HEK293 (cell line): ENCODE measurements around the gene ALDH18A1.
A peak's percentile ranks its signal among the peaks of the same experiment; 100 is the strongest.

Experiments
- CTCF ChIA-PET: fragments of 350-600 bp; formaldehyde crosslinking; extraction: SDS; loops from one replicate; lab custom pipeline; 2021; ENCODE audit warnings: antibody characterized with exemption; lab: Yijun Ruan, JAX
- POLR2A ChIA-PET: fragments of 300-600 bp; formaldehyde crosslinking; extraction: SDS; loops from one replicate; lab custom pipeline; 2020; ENCODE audit warnings: antibody characterized with exemption, inconsistent platforms; lab: Yijun Ruan, JAX
- H3K27ac ChIP-seq: fragments of 200-500 bp; sonication (Bioruptor generic); 2 replicates; pipeline ENCODE4 v1.5.1; 2014; ENCODE audit warnings: low read depth, low read length, control low read depth, inconsistent platforms; ENCODE audit errors: extremely low read depth
- H3K36me3 ChIP-seq, 2 experiments: fragments of 200-500 bp in 1 of 2; sonication (Bioruptor generic) in 1 of 2; 1 replicate in 1 of 2; 2 replicates in 1 of 2; pipeline ENCODE4 v1.5.1; 2014 to 2017; ENCODE audit warnings: inconsistent platforms in 2 of 2, low read length in 2 of 2; ENCODE audit not compliant: control insufficient read depth in 2 of 2, insufficient read depth in 1 of 2
- H3K4me1 ChIP-seq: fragments of 200-500 bp; sonication (Bioruptor generic); 2 replicates; pipeline ENCODE4 v1.5.1; 2014; ENCODE audit warnings: mild to moderate bottlenecking, low read length, inconsistent platforms; ENCODE audit not compliant: control insufficient read depth, insufficient read depth
- H3K4me3 ChIP-seq: 2 replicates; pipeline ENCODE4 v1.5.1; 2011; ENCODE audit warnings: low read depth, mild to moderate bottlenecking, control low read depth, low read length, moderate library complexity
- H3K9me3 ChIP-seq: fragments of 200-500 bp; sonication (Bioruptor generic); 2 replicates; pipeline ENCODE4 v1.5.1; 2014; ENCODE audit warnings: low read depth, low read length, inconsistent platforms; ENCODE audit not compliant: control insufficient read depth, insufficient read depth
- PRDM10 ChIP-seq: fragments of 450-650 bp; formaldehyde crosslinking; IDR thresholded peaks from 2 replicates; pipeline ENCODE4 v1.5.1; 2016; ENCODE audit warnings: missing biosample characterization, missing genetic modification characterization
- SETDB1 ChIP-seq: IDR thresholded peaks from one replicate; pipeline ENCODE4 v1.6.1; 2017; ENCODE audit warnings: mild to moderate bottlenecking, low read length, moderate library complexity, mixed read lengths; ENCODE audit not compliant: insufficient read length
- ZBTB26 ChIP-seq: fragments of 450-650 bp; formaldehyde crosslinking; optimal IDR thresholded peaks from 2 replicates; pipeline ENCODE3; 2016; ENCODE audit warnings: missing biosample characterization, mild to moderate bottlenecking, missing genetic modification characterization
- ZNF114 ChIP-seq: fragments of 450-650 bp; formaldehyde crosslinking; IDR thresholded peaks from 2 replicates; pipeline ENCODE4 v1.5.0; 2017; ENCODE audit warnings: missing biosample characterization, missing genetic modification characterization
- ZNF16 ChIP-seq: fragments of 450-650 bp; formaldehyde crosslinking; IDR thresholded peaks from 2 replicates; pipeline ENCODE4 v1.5.1; 2016; ENCODE audit warnings: low read depth, missing biosample characterization, missing genetic modification characterization
- ZNF549 ChIP-seq: fragments of 450-650 bp; IDR thresholded peaks from 2 replicates; pipeline ENCODE4 v1.5.1; 2018; ENCODE audit warnings: missing biosample characterization, missing genetic modification characterization, mild to moderate bottlenecking, inconsistent platforms, moderate library complexity
- ZNF555 ChIP-seq: fragments of 450-650 bp; formaldehyde crosslinking; conservative IDR thresholded peaks from 2 replicates; pipeline ENCODE4 v1.5.1; 2017; ENCODE audit warnings: missing biosample characterization, mild to moderate bottlenecking, missing genetic modification characterization, inconsistent platforms
- ZNF560 ChIP-seq: fragments of 450-650 bp; formaldehyde crosslinking; IDR thresholded peaks from 2 replicates; pipeline ENCODE4 v1.5.1; 2017; ENCODE audit warnings: missing biosample characterization, missing genetic modification characterization, borderline replicate concordance
- ZNF571 ChIP-seq: fragments of 450-650 bp; formaldehyde crosslinking; IDR thresholded peaks from 2 replicates; pipeline ENCODE4 v1.5.0; 2017; ENCODE audit warnings: missing biosample characterization, missing genetic modification characterization
- ZNF580 ChIP-seq: fragments of 450-650 bp; formaldehyde crosslinking; IDR thresholded peaks from 2 replicates; pipeline ENCODE4 v1.5.1; 2016; ENCODE audit warnings: missing biosample characterization, missing genetic modification characterization
- ZNF701 ChIP-seq: fragments of 450-650 bp; formaldehyde crosslinking; IDR thresholded peaks from 2 replicates; pipeline ENCODE4 v1.5.1; 2016; ENCODE audit warnings: missing biosample characterization, missing genetic modification characterization
- ZNF776 ChIP-seq: fragments of 450-650 bp; formaldehyde crosslinking; IDR thresholded peaks from 2 replicates; pipeline ENCODE4 v1.5.0; 2017; ENCODE audit warnings: missing biosample characterization, missing genetic modification characterization, borderline replicate concordance
- ZNF837 ChIP-seq: fragments of 450-650 bp; formaldehyde crosslinking; IDR thresholded peaks from 2 replicates; pipeline ENCODE4 v1.5.1; 2016; ENCODE audit warnings: missing biosample characterization, missing genetic modification characterization

Gene ALDH18A1

GRCh38 chr10:95653895-95654294, 2.6 kb downstream of the ALDH18A1 start:
- CTCF ChIA-PET, result interaction anchor here (2.3 kb wide), 1 partner anchor 40 kb away, joined by 8 read pairs; the partner anchor contains the start of gene TCTN3
- no peaks in the 10 kb centered on the region for H3K9me3 ChIP-seq
- H3K27ac ChIP-seq, result no peak overlapping the region
- no peak overlapping the region for H3K4me3 ChIP-seq
- no peaks in the 10 kb centered on the region; the same call in 1 of the 2 replicates for H3K4me1 ChIP-seq
- POLR2A ChIA-PET, result no interaction called here
- peaks cover 36 to 43% of the 10 kb centered on the region in 2 experiments for H3K36me3 ChIP-seq
- TF ChIP-seq ZNF549 (tag by site-specific recombination) (no peak), ZNF701 (no peak), ZNF16 (tag by site-specific recombination) (no peak), ZBTB26 (tag by site-specific recombination) (no peak), ZNF114 (tag by site-specific recombination) (no peak), ZNF837 (tag by site-specific recombination) (no peak), ZNF571 (tag by site-specific recombination) (no peak), ZNF555 (no peak)

- H3K9me3 ChIP-seq, result no peaks in the 10 kb centered on the region
- H3K36me3 ChIP-seq, result peaks cover 39 to 67% of the 10 kb centered on the region in 2 experiments
- TF ChIP-seq ZNF776 (tag by site-specific recombination), result peak; percentile 83; the same call in 1 of the 2 replicates
- TF ChIP-seq SETDB1, result peak; percentile 49
- TF ChIP-seq ZNF560 (tag by site-specific recombination), result no peak
- H3K4me3 ChIP-seq, result no peak overlapping the region
- ChIA-PET CTCF (no interaction called here), POLR2A (no interaction called here)
- H3K27ac ChIP-seq, result no peak overlapping the region
- no peaks in the 10 kb centered on the region; the same call in 1 of the 2 replicates for H3K4me1 ChIP-seq
Measured at GRCh38 chr10:95651346-95652060, 5.0 kb downstream of the ALDH18A1 start.

- ChIA-PET CTCF (interaction anchor here (0.6 to 0.7 kb wide), 2 partner anchors 43 to 142 kb away, joined by 3 to 6 read pairs; partner anchors contain the start of gene TCTN3), POLR2A (no interaction called here)
- no peak overlapping the region for H3K4me3 ChIP-seq
- no peaks in the 10 kb centered on the region for H3K9me3 ChIP-seq
- peaks cover 39 to 79% of the 10 kb centered on the region in 2 experiments for H3K36me3 ChIP-seq
- H3K4me1 ChIP-seq, result no peaks in the 10 kb centered on the region; the same call in 1 of the 2 replicates
- H3K27ac ChIP-seq, result no peak overlapping the region
- no peak for TF ChIP-seq ZNF580 (tag by site-specific recombination)
- peak; percentile 28; the same call in 1 of the 2 replicates for TF ChIP-seq PRDM10 (tag by site-specific recombination)
- TF ChIP-seq, all 188 proteins: peak for 1
Measured at GRCh38 chr10:95650232-95650631, 6.3 kb downstream of the ALDH18A1 start.
